Measurements from ENCODE around the gene MTARC2. TPM values are rescaled to one million over a fixed set of nuclear protein-coding genes. Genes with fewer than 3 reads are reported as not detected.

Gene MTARC2
- total RNA-seq, 1 experiment from 2014 or later: not detected

- intact Hi-C loops (cut with micrococcal nuclease; ENCODE audit: unreplicated experiment): no loop called here
- no peaks in the 10 kb centered on the region for H3K36me3 ChIP-seq (ENCODE audit: insufficient read depth, low read length, poor library complexity, severe bottlenecking)
- H3K27me3 ChIP-seq (replicated peaks; ENCODE audit: insufficient read depth, low read depth, low read length, poor library complexity): peaks cover 23% of the 10 kb centered on the region
- H3K27ac ChIP-seq (ENCODE audit: low read depth, low read length, poor library complexity, severe bottlenecking): no peak overlapping the region
- BruUV-seq (replicated peaks): no TSS peak
- peak overlapping the region; percentile 33 for H3K4me3 ChIP-seq (ENCODE audit: low read depth, low read length, poor library complexity, severe bottlenecking)
- peaks cover 4% of the 10 kb centered on the region for H3K4me1 ChIP-seq (ENCODE audit: insufficient read depth, low read length, poor library complexity, severe bottlenecking)
- DNase-seq (ENCODE audit: low spot score): no peak
- POLR2A ChIA-PET (ENCODE audit: low non-redundant PET): no interaction called here
- CTCF ChIA-PET: no interaction called here
- no peak for TF ChIP-seq CTCF (conservative IDR thresholded peaks at IDR 0.05; ENCODE audit: low read depth, low read length)
- peak; percentile 0 for TF ChIP-seq EZH2 (IDR thresholded peaks at IDR 0.05; ENCODE audit: borderline replicate concordance, low read depth, low read length, poor library complexity, severe bottlenecking)
- no peaks in the 10 kb centered on the region for H3K9me3 ChIP-seq (ENCODE audit: low read depth, low read length, poor library complexity, severe bottlenecking)
Measured at GRCh38 chr1:220787069-220787619, 39.0 kb downstream of the MTARC2 start.

GRCh38 chr1:220788900-220789299 is 40.8 kb downstream of the MTARC2 start:
- no peak overlapping the region for H3K4me3 ChIP-seq (ENCODE audit: low read depth, low read length, poor library complexity, severe bottlenecking)
- CTCF ChIA-PET: interaction anchor here (0.8 kb wide), 1 partner anchor 14 kb away, joined by 4 read pairs; no protein-coding TSS in a partner anchor
- no peak for DNase-seq (ENCODE audit: low spot score)
- no peak for TF ChIP-seq EZH2 (IDR thresholded peaks at IDR 0.05; ENCODE audit: borderline replicate concordance, low read depth, low read length, poor library complexity, severe bottlenecking)
- TF ChIP-seq CTCF (conservative IDR thresholded peaks at IDR 0.05; ENCODE audit: low read depth, low read length): no peak
- peaks cover 23% of the 10 kb centered on the region for H3K27me3 ChIP-seq (replicated peaks; ENCODE audit: insufficient read depth, low read depth, low read length, poor library complexity)
- peaks cover 4% of the 10 kb centered on the region for H3K4me1 ChIP-seq (ENCODE audit: insufficient read depth, low read length, poor library complexity, severe bottlenecking)
- BruUV-seq (replicated peaks): no TSS peak
- H3K36me3 ChIP-seq (ENCODE audit: insufficient read depth, low read length, poor library complexity, severe bottlenecking): no peaks in the 10 kb centered on the region
- intact Hi-C loops (cut with micrococcal nuclease; ENCODE audit: unreplicated experiment): no loop called here
- no peak overlapping the region for H3K27ac ChIP-seq (ENCODE audit: low read depth, low read length, poor library complexity, severe bottlenecking)
- POLR2A ChIA-PET (ENCODE audit: low non-redundant PET): no interaction called here
- no peaks in the 10 kb centered on the region for H3K9me3 ChIP-seq (ENCODE audit: low read depth, low read length, poor library complexity, severe bottlenecking)

GRCh38 chr1:220789532-220790147 is 41.5 kb downstream of the MTARC2 start:
- ChIA-PET CTCF (interaction anchor here (0.8 kb wide), 1 partner anchor 14 kb away, joined by 4 read pairs; no protein-coding TSS in a partner anchor), POLR2A (ENCODE audit: low non-redundant PET) (no interaction called here)
- TF ChIP-seq CTCF (conservative IDR thresholded peaks at IDR 0.05; ENCODE audit: low read depth, low read length): no peak
- no peak for TF ChIP-seq EZH2 (IDR thresholded peaks at IDR 0.05; ENCODE audit: borderline replicate concordance, low read depth, low read length, poor library complexity, severe bottlenecking)
- Histone ChIP-seq H3K4me3 (ENCODE audit: low read depth, low read length, poor library complexity, severe bottlenecking) (no peak overlapping the region), H3K36me3 (ENCODE audit: insufficient read depth, low read length, poor library complexity, severe bottlenecking) (no peaks in the 10 kb centered on the region), H3K27me3 (replicated peaks; ENCODE audit: insufficient read depth, low read depth, low read length, poor library complexity) (peaks cover 18% of the 10 kb centered on the region), H3K4me1 (ENCODE audit: insufficient read depth, low read length, poor library complexity, severe bottlenecking) (peaks cover 4% of the 10 kb centered on the region), H3K9me3 (ENCODE audit: low read depth, low read length, poor library complexity, severe bottlenecking) (no peaks in the 10 kb centered on the region), H3K27ac (ENCODE audit: low read depth, low read length, poor library complexity, severe bottlenecking) (no peak overlapping the region)
- BruUV-seq (replicated peaks): no TSS peak
- DNase-seq (ENCODE audit: low spot score): no peak
- intact Hi-C loops (cut with micrococcal nuclease; ENCODE audit: unreplicated experiment): no loop called here
